Parathyroid adenoma (tissue), 2 donors: ENCODE measurements around the gene UBP1.

ENCODE experiments used
- H2AFZ ChIP-seq: fragments of 300-600 bp; sonication (generic); one replicate; pipeline ENCODE4 v1.7.0; 2017; ENCODE audit warnings: antibody characterized with exemption, mild to moderate bottlenecking
- H3K27ac ChIP-seq: fragments of 300-600 bp; sonication (generic); one replicate; pipeline ENCODE4 v1.7.0; 2017
- H3K27me3 ChIP-seq: fragments of 300-600 bp; sonication (generic); one replicate; pipeline ENCODE4 v1.7.0; 2017; ENCODE audit warnings: low read length; ENCODE audit not compliant: control insufficient read depth, insufficient read depth
- H3K36me3 ChIP-seq: fragments of 300-600 bp; sonication (generic); one replicate; pipeline ENCODE4 v1.7.0; 2017; ENCODE audit warnings: low read length; ENCODE audit not compliant: control insufficient read depth, insufficient read depth
- H3K4me1 ChIP-seq: fragments of 300-600 bp; sonication (generic); one replicate; pipeline ENCODE4 v1.7.0; 2017; ENCODE audit warnings: control low read depth
- H3K4me2 ChIP-seq: fragments of 300-600 bp; sonication (generic); one replicate; pipeline ENCODE4 v1.7.0; 2017; ENCODE audit warnings: low read length
- H3K4me3 ChIP-seq: fragments of 300-600 bp; sonication (generic); one replicate; pipeline ENCODE4 v1.7.0; 2017; ENCODE audit warnings: low read depth, low read length
- H3K79me2 ChIP-seq: fragments of 300-600 bp; sonication (generic); one replicate; pipeline ENCODE4 v1.7.0; 2017; ENCODE audit warnings: control low read depth
- H3K9ac ChIP-seq: fragments of 300-600 bp; sonication (generic); one replicate; pipeline ENCODE4 v1.7.0; 2017; ENCODE audit warnings: mild to moderate bottlenecking
- H3K9me3 ChIP-seq: fragments of 300-600 bp; sonication (generic); one replicate; pipeline ENCODE4 v1.7.0; 2017; ENCODE audit warnings: low read length; ENCODE audit not compliant: control insufficient read depth
- CTCF ChIP-seq: fragments of 300-600 bp; sonication (generic); IDR thresholded peaks from one replicate; pipeline ENCODE4 v1.7.0; 2017; ENCODE audit warnings: antibody characterized with exemption, mild to moderate bottlenecking
- donor health status: primary hyperparathyroidism.

UBP1 gene

GRCh38 chr3:33380653-33381052, 59.6 kb downstream of the UBP1 start:
- Histone ChIP-seq H3K9me3 (no peaks in the 10 kb centered on the region), H3K27me3 (no peaks in the 10 kb centered on the region), H3K9ac (no peak overlapping the region), H3K36me3 (no peaks in the 10 kb centered on the region), H3K4me3 (no peak overlapping the region), H3K79me2 (no peaks in the 10 kb centered on the region), H3K27ac (no peak overlapping the region), H3K4me2 (no peak overlapping the region), H3K4me1 (no peaks in the 10 kb centered on the region), H2AFZ (no peak overlapping the region)
- no peak for TF ChIP-seq CTCF

- H3K4me3 ChIP-seq: no peak overlapping the region
- no peaks in the 10 kb centered on the region for H3K9me3 ChIP-seq
- H3K79me2 ChIP-seq: no peaks in the 10 kb centered on the region
- no peak overlapping the region for H3K27ac ChIP-seq
- H3K9ac ChIP-seq: no peak overlapping the region
- TF ChIP-seq CTCF: no peak
- H3K4me1 ChIP-seq: no peaks in the 10 kb centered on the region
- H3K27me3 ChIP-seq: no peaks in the 10 kb centered on the region
- H2AFZ ChIP-seq: no peak overlapping the region
- H3K4me2 ChIP-seq: no peak overlapping the region
- no peaks in the 10 kb centered on the region for H3K36me3 ChIP-seq
These were observed 62.3 kb downstream of the UBP1 start for GRCh38 chr3:33377931-33378330.

- Histone ChIP-seq H3K9ac (no peak overlapping the region), H3K36me3 (no peaks in the 10 kb centered on the region), H3K9me3 (no peaks in the 10 kb centered on the region), H3K27ac (no peak overlapping the region), H3K27me3 (no peaks in the 10 kb centered on the region), H3K4me3 (no peak overlapping the region), H2AFZ (no peak overlapping the region), H3K79me2 (no peaks in the 10 kb centered on the region), H3K4me1 (no peaks in the 10 kb centered on the region), H3K4me2 (no peak overlapping the region)
- no peak for TF ChIP-seq CTCF
These were observed 62.7 kb downstream of the UBP1 start for GRCh38 chr3:33377489-33377888.

GRCh38 chr3:33373082-33373437, 67.1 kb downstream of the UBP1 start:
- Histone ChIP-seq H3K79me2 (no peaks in the 10 kb centered on the region), H3K4me2 (no peak overlapping the region), H3K4me3 (no peak overlapping the region), H3K9ac (no peak overlapping the region), H3K4me1 (no peaks in the 10 kb centered on the region), H3K36me3 (no peaks in the 10 kb centered on the region), H2AFZ (no peak overlapping the region), H3K9me3 (no peaks in the 10 kb centered on the region), H3K27me3 (no peaks in the 10 kb centered on the region), H3K27ac (no peak overlapping the region)
- TF ChIP-seq CTCF: no peak

GRCh38 chr3:33372218-33373081, 67.8 kb downstream of the UBP1 start:
- Histone ChIP-seq H3K36me3 (no peaks in the 10 kb centered on the region), H3K4me2 (no peak overlapping the region), H3K4me3 (no peak overlapping the region), H3K79me2 (no peaks in the 10 kb centered on the region), H3K27me3 (no peaks in the 10 kb centered on the region), H2AFZ (no peak overlapping the region), H3K9ac (no peak overlapping the region), H3K27ac (no peak overlapping the region), H3K4me1 (no peaks in the 10 kb centered on the region), H3K9me3 (no peaks in the 10 kb centered on the region)
- peak; percentile 93 for TF ChIP-seq CTCF
